RWPE1 (cell line): Measurements from ENCODE around the gene OR4N5.
"Not testable (repeated sequence)": the region's sequence is repeated elsewhere in the genome, so short reads cannot be mapped to it uniquely, and the experiment has no call there.

Source experiments
- CTCF ChIA-PET: fragments of 350-600 bp; sonication (Branson Sonifier 250); formaldehyde crosslinking; extraction: SDS; loops from one replicate; lab custom pipeline; 2021; lab: Yijun Ruan, JAX
- POLR2A ChIA-PET: fragments of 400-600 bp; formaldehyde crosslinking; extraction: SDS; loops from one replicate; lab custom pipeline; 2020; ENCODE audit warnings: antibody characterized with exemption; ENCODE audit not compliant: low non-redundant PET; lab: Yijun Ruan, JAX
- DNase-seq: peaks from one replicate; pipeline ENCODE4 v3.0.0; 2012; ENCODE audit warnings: low spot score
- H3K27ac ChIP-seq: fragments of 450-650 bp; 2 replicates; pipeline ENCODE4 v1.5.1; 2017
- CTCF ChIP-seq: fragments of 450-650 bp; conservative IDR thresholded peaks from 2 replicates; pipeline ENCODE4 v1.5.1; 2017; ENCODE audit warnings: low read depth, mild to moderate bottlenecking

OR4N5 gene

GRCh38 chr14:20118795-20119194 is 19.8 kb upstream of the OR4N5 start:
- no peak for DNase-seq
- ChIA-PET CTCF (no interaction called here), POLR2A (no interaction called here)
- no peak for TF ChIP-seq CTCF
- H3K27ac ChIP-seq, result no peak overlapping the region

GRCh38 chr14:20143911-20144310 is 5.3 kb downstream of the OR4N5 start:
- ChIA-PET POLR2A (no interaction called here), CTCF (interaction anchor here (0.6 to 0.7 kb wide), 2 partner anchors 12 to 377 kb away, joined by 3 read pairs; no protein-coding TSS in a partner anchor)
- no peak for DNase-seq
- no peak for TF ChIP-seq CTCF
- no peak overlapping the region for H3K27ac ChIP-seq

- DNase-seq, result no peak
- CTCF ChIA-PET, result no interaction called here
- no peak for TF ChIP-seq CTCF
Observed at GRCh38 chr14:20144820-20145219, 6.2 kb downstream of the OR4N5 start.

GRCh38 chr14:20164462-20164861 is 25.8 kb downstream of the OR4N5 start:
- TF ChIP-seq CTCF, result no peak
- ChIA-PET POLR2A (no interaction called here), CTCF (no interaction called here)
- no peak for DNase-seq
- no peak overlapping the region for H3K27ac ChIP-seq

More at GRCh38 chr14:20144820-20145219, 6.2 kb downstream of the OR4N5 start:
- POLR2A ChIA-PET, result no interaction called here
- no peak overlapping the region for H3K27ac ChIP-seq

- CTCF ChIA-PET, result no interaction called here
- no peak for TF ChIP-seq CTCF
- no peak overlapping the region for H3K27ac ChIP-seq
Observed at GRCh38 chr14:20167091-20167490, 28.5 kb downstream of the OR4N5 start.

GRCh38 chr14:20169852-20170251 is 31.2 kb downstream of the OR4N5 start:
- CTCF ChIA-PET, POLR2A ChIA-PET, H3K27ac ChIP-seq: not testable (repeated sequence)
- DNase-seq, result peak; percentile 13

More at GRCh38 chr14:20167091-20167490, 28.5 kb downstream of the OR4N5 start:
- DNase-seq, result no peak
- POLR2A ChIA-PET, result no interaction called here

- DNase-seq, H3K27ac ChIP-seq, CTCF ChIA-PET, POLR2A ChIA-PET: not testable (repeated sequence)
Observed at GRCh38 chr14:20174205-20174604, 35.6 kb downstream of the OR4N5 start.

GRCh38 chr14:20176330-20176729 is 37.7 kb downstream of the OR4N5 start:
- no peak for TF ChIP-seq CTCF
- H3K27ac ChIP-seq, result no peak overlapping the region
- CTCF ChIA-PET, result interaction anchor here (0.5 kb wide), 1 partner anchor 1301 kb away, joined by 4 read pairs; no protein-coding TSS in a partner anchor
- POLR2A ChIA-PET, result no interaction called here
- no peak for DNase-seq
